SK-N-SH (cell line): ENCODE data around the gene SH3TC1. TPM values are rescaled to one million over a fixed set of nuclear protein-coding genes. Genes with fewer than 3 reads are reported as not detected.

Source experiments
- CTCF ChIA-PET: fragments of 300-600, 350-600 bp; formaldehyde crosslinking; extraction: SDS; loops from one replicate; lab custom pipeline; 2021; lab: Yijun Ruan, JAX
- POLR2A ChIA-PET: fragments of 350-600 bp; sonication (Branson Sonifier 250); formaldehyde crosslinking; extraction: SDS; loops from one replicate; lab custom pipeline; 2020; ENCODE audit warnings: antibody characterized with exemption, inconsistent platforms; lab: Yijun Ruan, JAX
- DNase-seq: peaks from one replicate; pipeline ENCODE4 v3.0.0; 2012
- H2AFZ ChIP-seq: fragments of 200-600 bp; sonication (generic); 2 replicates; pipeline ENCODE4 v1.8.1; 2016; ENCODE audit warnings: antibody characterized with exemption, mild to moderate bottlenecking, low read depth
- H3F3A ChIP-seq: fragments of 200-600 bp; sonication (generic); replicated peaks from 2 replicates; pipeline ENCODE3; 2016; ENCODE audit warnings: antibody characterized with exemption, mild to moderate bottlenecking; ENCODE audit not compliant: insufficient read depth
- H3K27ac ChIP-seq, 2 experiments: fragments of 200-500 bp in 1 of 2; fragments of 200-600 bp in 1 of 2; sonication (Bioruptor generic) in 1 of 2; sonication (generic), shearing (Covaris generic) in 1 of 2; 2 replicates each; pipeline versions ENCODE4 v1.5.1 to v1.6.1; 2014 to 2016; ENCODE audit warnings: low read depth in 2 of 2, inconsistent platforms in 1 of 2, low read length in 1 of 2, mild to moderate bottlenecking in 1 of 2, mixed read lengths in 1 of 2
- H3K27me3 ChIP-seq: fragments of 200-600 bp; sonication (generic), shearing (Covaris generic); 2 replicates; pipeline ENCODE4 v1.6.1; 2016; ENCODE audit warnings: mixed run types; ENCODE audit not compliant: insufficient read depth
- H3K36me3 ChIP-seq, 2 experiments: fragments of 200-500 bp in 1 of 2; fragments of 200-600 bp in 1 of 2; sonication (Bioruptor generic) in 1 of 2; sonication (generic) in 1 of 2; replicated peaks in 1 of 2; 2 replicates each; pipeline versions ENCODE3 to v1.5.1; 2014 to 2016; ENCODE audit warnings: low read length in 1 of 2, mild to moderate bottlenecking in 1 of 2; ENCODE audit not compliant: insufficient read depth in 2 of 2, control insufficient read depth in 1 of 2
- H3K4me1 ChIP-seq, 2 experiments: fragments of 200-500 bp in 1 of 2; fragments of 200-600 bp in 1 of 2; sonication (Bioruptor generic) in 1 of 2; sonication (generic), shearing (Covaris generic) in 1 of 2; 2 replicates each; pipeline versions ENCODE4 v1.5.1 to v1.6.1; 2014 to 2016; ENCODE audit warnings: low read depth in 1 of 2, low read length in 1 of 2, mixed run types in 1 of 2; ENCODE audit not compliant: insufficient read depth in 2 of 2, control insufficient read depth in 1 of 2
- H3K4me2 ChIP-seq: fragments of 200-600 bp; sonication (generic), shearing (Covaris generic); 2 replicates; pipeline ENCODE4 v1.6.1; 2017; ENCODE audit warnings: mixed run types
- H3K4me3 ChIP-seq, 2 experiments: fragments of 200-500 bp in 1 of 2; fragments of 200-600 bp in 1 of 2; sonication (Bioruptor generic) in 1 of 2; sonication (generic), shearing (Covaris generic) in 1 of 2; 2 replicates each; pipeline versions ENCODE4 v1.5.1 to v1.8.1; 2014 to 2016; ENCODE audit warnings: low read depth in 2 of 2, inconsistent platforms in 1 of 2, low read length in 1 of 2, mild to moderate bottlenecking in 1 of 2, mixed read lengths in 1 of 2, moderate library complexity in 1 of 2
- H3K79me2 ChIP-seq: fragments of 200-600 bp; sonication (generic); 2 replicates; pipeline ENCODE4 v1.8.1; 2017; ENCODE audit warnings: mild to moderate bottlenecking; ENCODE audit not compliant: insufficient read depth
- H3K9ac ChIP-seq: fragments of 200-600 bp; sonication (generic); 2 replicates; pipeline ENCODE4 v1.6.1; 2017; ENCODE audit warnings: mixed run types
- H3K9me2 ChIP-seq: fragments of 200-600 bp; sonication (generic); 2 replicates; pipeline ENCODE4 v1.6.1; 2017; ENCODE audit warnings: mixed run types
- H3K9me3 ChIP-seq: fragments of 200-600 bp; sonication (generic); 2 replicates; pipeline ENCODE4 v1.6.1; 2017; ENCODE audit warnings: mixed run types, mild to moderate bottlenecking, moderate library complexity
- H4K20me1 ChIP-seq: fragments of 200-600 bp; sonication (generic); 2 replicates; pipeline ENCODE4 v1.6.1; 2017; ENCODE audit warnings: mild to moderate bottlenecking, mixed run types; ENCODE audit not compliant: insufficient read depth
- CHD2 ChIP-seq: fragments of 150-350 bp; IDR thresholded peaks from 2 replicates; pipeline ENCODE4 v1.6.1; 2018; ENCODE audit warnings: low read length; ENCODE audit not compliant: partially characterized antibody
- EP300 ChIP-seq, 2 experiments: IDR thresholded peaks; 2 replicates each; pipeline versions ENCODE4 v1.4.0 to v1.6.1; 2012; ENCODE audit warnings: borderline replicate concordance in 1 of 2, low read depth in 1 of 2, low read length in 1 of 2
- EZH2phosphoT487 ChIP-seq: fragments of 200-600 bp; sonication (generic); IDR thresholded peaks from 2 replicates; pipeline ENCODE4 v1.6.1; 2017; ENCODE audit warnings: low read depth, mixed run types, mild to moderate bottlenecking, antibody characterized with exemption, moderate library complexity, borderline replicate concordance
- FOSL2 ChIP-seq: IDR thresholded peaks from 2 replicates; pipeline ENCODE4 v1.4.0; 2012; ENCODE audit warnings: low read depth, mild to moderate bottlenecking, moderate library complexity, borderline replicate concordance
- FOXJ3 ChIP-seq: sonication (generic); formaldehyde crosslinking; IDR thresholded peaks from 2 replicates; pipeline ENCODE4 v1.5.1; 2020; ENCODE audit warnings: mild to moderate bottlenecking, missing genetic modification reagents
- GABPA ChIP-seq: IDR thresholded peaks from 2 replicates; pipeline ENCODE4 v1.4.0; 2012; ENCODE audit warnings: low read depth, mild to moderate bottlenecking
- MAX ChIP-seq: IDR thresholded peaks from 2 replicates; pipeline ENCODE4 v1.4.0; 2012; ENCODE audit warnings: low read depth
- MEF2A ChIP-seq: IDR thresholded peaks from 2 replicates; pipeline ENCODE4 v1.4.0; 2012; ENCODE audit warnings: low read depth, borderline replicate concordance
- MXI1 ChIP-seq: IDR thresholded peaks from 2 replicates; pipeline ENCODE4 v1.6.1; 2012; ENCODE audit warnings: mild to moderate bottlenecking, low read depth, low read length, improper control_type of control experiment
- NFIC ChIP-seq: IDR thresholded peaks from 2 replicates; pipeline ENCODE4 v1.4.0; 2012; ENCODE audit warnings: borderline replicate concordance
- PBX3 ChIP-seq: IDR thresholded peaks from 2 replicates; pipeline ENCODE4; 2012
- RCOR1 ChIP-seq: fragments of 150-350 bp; IDR thresholded peaks from 2 replicates; pipeline ENCODE4 v1.6.1; 2017; ENCODE audit warnings: antibody characterized with exemption, low read length
- SIN3A ChIP-seq: IDR thresholded peaks from 2 replicates; pipeline ENCODE4 v1.6.1; 2012; ENCODE audit warnings: low read depth, mild to moderate bottlenecking, low read length, moderate library complexity, borderline replicate concordance
- SMC3 ChIP-seq: IDR thresholded peaks from 2 replicates; pipeline ENCODE4 v1.6.1; 2012; ENCODE audit warnings: low read depth, low read length, improper control_type of control experiment
- TAF1 ChIP-seq: IDR thresholded peaks from 2 replicates; pipeline ENCODE4 v1.6.1; 2012; ENCODE audit warnings: low read depth, mild to moderate bottlenecking, low read length, moderate library complexity, borderline replicate concordance
- TCF12 ChIP-seq: IDR thresholded peaks from 2 replicates; pipeline ENCODE4 v1.4.0; 2012
- TEAD4 ChIP-seq: IDR thresholded peaks from 2 replicates; pipeline ENCODE4 v1.4.0; 2012; ENCODE audit warnings: mild to moderate bottlenecking, borderline replicate concordance; ENCODE audit not compliant: insufficient read depth
- USF1 ChIP-seq: IDR thresholded peaks from 2 replicates; pipeline ENCODE4 v1.4.0; 2012; ENCODE audit warnings: low read depth, borderline replicate concordance
- USF2 ChIP-seq: fragments of 150-350 bp; IDR thresholded peaks from 2 replicates; pipeline ENCODE4 v1.6.1; 2017; ENCODE audit warnings: antibody characterized with exemption, low read length, low read depth, borderline replicate concordance
- ZBTB33 ChIP-seq: IDR thresholded peaks from 2 replicates; pipeline ENCODE4 v1.4.0; 2012; ENCODE audit warnings: low read depth, borderline replicate concordance
- WGBS: methylation state at CpG from one replicate; pipeline ENCODE4 v1.1.6; 2017; ENCODE audit warnings: low lambda C conversion rate; 5-methylcytosine and 5-hydroxymethylcytosine counted together
- polyA plus RNA-seq, 3 experiments: library from polyadenylated mRNA; depleted of rRNA; stranded (reverse); fragments of >200 nt; gene quantifications; 2 replicates each; pipeline ENCODE4 v1.2.3, GENCODE V29; 2012

SH3TC1 gene
- polyA plus RNA-seq, 1 of the 3 experiments (the other 2 are of a cell fraction) = 2.7 TPM

GRCh38 chr4:8220661-8221450, 21.8 kb downstream of the SH3TC1 start:
- Histone ChIP-seq H3K27ac (peak overlapping the region; percentile 40 to 98; a peak in 3 of 4 replicates), H3K9ac (no peak overlapping the region), H3K9me3 (no peaks in the 10 kb centered on the region), H4K20me1 (no peaks in the 10 kb centered on the region), H3K4me2 (no peak overlapping the region), H3F3A (no peaks in the 10 kb centered on the region), H3K36me3 (peaks cover 0 to 3% of the 10 kb centered on the region in 2 experiments), H3K9me2 (no peaks in the 10 kb centered on the region), H3K4me1 (peaks cover 0 to 22% of the 10 kb centered on the region in 2 experiments; a peak in 1 of 4 replicates), H3K27me3 (no peaks in the 10 kb centered on the region), H2AFZ (no peak overlapping the region), H3K4me3 (no peak overlapping the region), H3K79me2 (no peaks in the 10 kb centered on the region)
- ChIA-PET POLR2A (no interaction called here), CTCF (interaction anchor here (0.6 to 3.1 kb wide), 7 partner anchors 8 to 376 kb away, joined by 3 to 13 read pairs (median 4); partner anchors contain the start of gene SH3TC1)
- 76% methylated on average over 4 of the region's 7 CpGs for WGBS
- DNase-seq = no peak
- TF ChIP-seq SIN3A = no peak
- no peak for TF ChIP-seq FOXJ3 (CRISPR knock-in tag)
- TF ChIP-seq ZBTB33 = no peak
- no peak for TF ChIP-seq TEAD4
- no peak for TF ChIP-seq EZH2phosphoT487
- no peak for TF ChIP-seq SMC3
- no peak for TF ChIP-seq CHD2

- Histone ChIP-seq H3K36me3 (peaks cover 0 to 3% of the 10 kb centered on the region in 2 experiments), H3K4me1 (peaks cover 0 to 27% of the 10 kb centered on the region in 2 experiments; a peak in 1 of 4 replicates)
- CTCF ChIA-PET = interaction anchor here (0.6 to 3.1 kb wide), 9 partner anchors 9 to 376 kb away, joined by 3 to 13 read pairs (median 4); partner anchors contain the start of gene SH3TC1
- TF ChIP-seq MAX (0 out of 2 replicates have a peak, but pooled peaks have one; percentile 14), SMC3 (no peak), TAF1 (no peak), FOSL2 (no peak), TEAD4 (no peak), CHD2 (peak; percentile 85), EP300 (IDR thresholded peaks at IDR 0.05; ENCODE audit: borderline replicate concordance in 1 of 2, low read depth in 1 of 2, low read length in 1 of 2) (peak in 1 of 2 experiments; percentile 97; a peak in 2 of 4 replicates), USF1 (peak; percentile 29; the same call in 1 of the 2 replicates), FOXJ3 (CRISPR knock-in tag) (peak; percentile 97), NFIC (no peak), PBX3 (no peak), TCF12 (peak; percentile 52; the same call in 1 of the 2 replicates), GABPA (no peak), USF2 (peak; percentile 26; the same call in 1 of the 2 replicates), MXI1 (peak; percentile 88), MEF2A (no peak), RCOR1 (peak; percentile 97)
Observed at GRCh38 chr4:8221476-8221875, 22.4 kb downstream of the SH3TC1 start.

More at GRCh38 chr4:8221476-8221875, 22.4 kb downstream of the SH3TC1 start:
- Histone ChIP-seq H3K79me2 (no peaks in the 10 kb centered on the region), H3K9me3 (no peaks in the 10 kb centered on the region), H3K4me3 (no peak overlapping the region), H2AFZ (no peak overlapping the region), H3K9me2 (no peaks in the 10 kb centered on the region), H3K9ac (no peak overlapping the region), H3F3A (no peaks in the 10 kb centered on the region), H4K20me1 (no peaks in the 10 kb centered on the region), H3K27me3 (no peaks in the 10 kb centered on the region), H3K27ac (peak overlapping the region; percentile 40 to 98; a peak in 3 of 4 replicates), H3K4me2 (no peak overlapping the region)
- DNase-seq = peak; percentile 80
- POLR2A ChIA-PET = interaction anchor here (0.9 kb wide), 1 partner anchor 23 kb away, joined by 5 read pairs; the partner anchor contains the start of gene SH3TC1
- WGBS = 32% methylated on average over 5 of the region's 5 CpGs
